HG02623 (cell line): ENCODE data around the gene ZNF862.

Source experiments
- ATAC-seq: cut with Tn5 transposase; IDR thresholded peaks from one replicate; pipeline ENCODE4 v1.9.1; 2021; ENCODE audit warnings: moderate library complexity; ENCODE audit not compliant: unreplicated experiment

The ZNF862 gene

DNA sequence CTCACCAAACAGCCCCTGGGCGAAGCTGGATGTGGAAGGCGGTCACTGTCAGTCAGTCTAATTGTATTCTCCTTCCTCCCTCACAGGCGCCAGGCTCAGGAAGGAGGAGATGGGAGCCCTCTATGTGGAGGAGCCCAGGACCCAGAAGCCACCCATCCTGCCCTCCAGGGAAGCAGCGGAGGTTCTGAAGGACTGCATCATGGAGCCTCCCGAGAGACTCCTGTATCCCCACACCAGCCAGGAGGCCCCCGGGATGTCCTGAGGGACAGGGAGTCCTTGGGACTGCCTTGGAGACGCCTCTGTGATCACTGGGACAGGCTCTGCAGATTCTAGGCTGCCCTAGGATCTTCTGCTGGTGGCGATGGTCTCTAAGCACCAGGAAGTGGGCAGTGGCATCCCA, 25.8 kb downstream of the ZNF862 start:
- ATAC-seq = no peak

DNA sequence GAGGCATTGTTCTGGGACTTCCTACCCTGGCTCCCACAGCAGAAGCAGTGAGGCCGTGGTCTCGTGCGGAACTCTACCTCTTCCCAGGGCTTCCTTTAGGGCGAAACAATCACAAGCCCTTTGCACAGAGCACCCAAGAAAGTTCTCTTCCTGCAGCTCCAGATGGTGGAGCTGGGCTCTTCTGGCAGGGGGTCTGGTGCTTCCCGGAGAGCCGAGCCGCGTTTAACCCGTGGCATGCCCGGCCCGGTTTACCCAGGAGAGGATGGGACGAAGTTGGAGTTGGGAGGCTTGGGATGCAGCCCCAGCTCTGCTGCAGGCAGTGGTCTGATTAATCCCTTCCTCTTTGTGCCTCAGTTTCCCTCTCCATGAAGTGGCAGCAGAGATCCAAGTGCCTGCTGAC, 26.6 kb downstream of the ZNF862 start:
- ATAC-seq = no peak

DNA sequence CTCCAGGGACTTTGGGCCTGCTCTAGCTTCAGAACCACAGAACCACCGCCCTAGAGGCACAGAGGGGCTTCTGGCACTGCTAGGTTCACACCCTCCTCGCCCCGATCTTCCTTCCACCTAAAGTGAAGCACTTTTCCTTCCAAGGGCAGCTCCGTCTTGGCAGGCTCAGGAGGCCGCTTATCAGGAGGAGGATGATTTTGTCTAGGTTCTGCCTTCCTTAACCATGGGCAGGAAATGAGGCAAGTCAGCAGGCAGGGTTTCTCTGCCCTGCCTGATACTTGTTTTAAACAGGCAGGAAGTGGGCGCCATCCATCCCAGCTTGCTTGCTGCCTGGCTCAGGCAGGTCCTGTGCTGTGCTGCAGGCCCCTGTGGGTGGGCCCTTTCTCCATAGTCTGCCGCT, 27.3 kb downstream of the ZNF862 start:
- peak; percentile 38 for ATAC-seq

DNA sequence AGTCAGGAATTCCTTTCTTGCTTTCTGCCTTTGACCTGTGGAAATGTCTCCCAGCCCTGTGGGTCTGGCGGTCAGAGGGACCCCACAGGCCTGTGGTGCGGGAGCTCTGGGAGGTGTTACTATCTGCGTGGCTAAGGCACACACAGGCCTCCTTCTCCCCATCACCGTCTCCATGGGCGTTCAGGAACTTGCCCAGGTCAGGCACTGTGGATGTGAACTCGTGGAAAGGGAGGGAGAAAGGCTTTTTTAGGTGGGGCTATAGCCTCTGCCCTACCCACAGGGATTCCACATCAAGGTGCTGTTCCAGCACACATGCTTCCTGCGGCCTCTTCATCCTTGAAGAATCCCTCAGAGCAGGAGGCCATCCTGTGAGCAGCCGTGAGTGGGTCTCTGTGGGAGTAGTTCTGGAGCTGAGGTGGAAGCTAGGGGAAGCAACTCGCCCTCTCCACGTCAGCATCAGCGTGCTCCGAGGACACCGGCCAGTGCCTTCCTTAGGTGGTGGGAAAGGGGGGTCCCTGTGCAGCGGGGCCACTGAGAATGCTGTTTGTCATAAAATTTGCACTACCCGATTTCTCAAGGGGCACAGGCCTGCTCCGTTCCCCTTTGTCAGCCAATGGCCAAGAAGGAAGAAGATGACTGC, 28.1 kb downstream of the ZNF862 start:
- ATAC-seq = no peak

DNA sequence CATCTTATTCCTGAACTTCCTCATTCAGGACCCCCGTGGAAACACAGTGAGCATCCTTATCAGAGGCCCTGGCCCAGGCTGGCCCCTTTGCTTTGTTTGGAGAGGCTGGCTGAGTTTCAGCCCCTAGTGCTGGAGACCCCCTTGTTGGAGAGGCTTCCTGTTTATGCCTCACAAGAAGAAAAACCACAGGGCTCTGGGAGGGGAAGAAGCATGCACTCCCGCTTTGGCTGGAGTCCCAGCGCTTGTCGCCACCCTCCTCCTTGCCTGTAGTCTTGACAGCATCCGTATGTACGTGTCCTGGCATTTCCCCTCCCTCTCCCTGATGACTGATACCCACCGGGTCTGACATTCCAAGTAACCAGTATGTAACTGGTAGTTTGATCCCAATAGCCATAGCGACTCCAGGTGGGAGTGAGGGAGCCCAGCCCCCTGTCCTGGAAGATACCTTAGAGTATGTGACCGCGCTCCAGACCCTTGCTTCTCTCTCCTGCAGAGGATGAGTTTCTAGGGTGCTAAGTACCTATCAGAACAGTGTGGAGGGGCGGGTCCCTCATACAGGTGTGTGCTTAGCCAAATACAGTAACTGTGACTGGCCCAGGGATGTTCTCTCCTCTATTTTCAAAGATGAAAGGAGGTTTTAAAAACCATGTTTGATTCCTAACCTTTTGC, 28.7 kb downstream of the ZNF862 start:
- no peak for ATAC-seq

DNA sequence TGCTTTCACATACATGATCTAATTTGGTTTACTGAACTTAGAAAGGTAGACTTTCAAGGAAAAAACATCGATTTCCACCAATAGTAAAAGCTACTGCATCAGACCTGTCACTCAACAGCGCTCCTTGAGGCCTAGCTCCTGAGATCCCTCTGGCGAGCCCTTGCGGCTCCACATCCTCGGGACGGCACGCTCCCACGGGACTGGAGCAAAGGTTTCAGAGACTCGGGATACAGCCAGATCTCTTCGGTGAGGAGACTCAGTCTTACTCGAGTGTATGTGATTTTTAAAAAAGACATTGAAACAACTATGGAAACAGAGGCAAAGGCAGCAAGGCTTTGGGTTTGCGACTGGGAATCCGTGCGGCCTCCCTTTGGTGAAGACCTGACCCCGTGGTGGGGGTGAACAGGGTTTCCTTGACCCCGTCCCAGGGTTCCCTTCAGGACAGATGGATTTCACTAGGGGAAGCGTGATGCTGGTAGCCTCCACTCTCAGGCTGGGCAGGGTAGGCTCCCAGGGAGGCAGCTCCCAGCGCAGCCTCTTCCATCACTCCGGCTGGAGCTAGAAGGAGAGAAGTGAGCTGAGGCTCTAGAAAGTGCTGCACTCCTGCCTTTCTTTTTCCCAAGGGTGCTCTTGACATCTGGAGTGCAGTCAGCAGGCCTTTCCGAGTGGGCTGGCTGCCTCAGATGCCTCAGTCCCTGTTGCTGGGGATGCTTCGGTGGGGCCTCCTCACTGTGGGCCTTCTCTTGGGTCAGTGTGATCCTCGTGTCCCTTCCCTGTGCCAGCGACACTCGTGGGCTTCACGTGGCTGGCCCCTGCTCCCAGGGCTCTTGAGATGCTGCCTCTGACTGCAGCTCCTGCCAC, 29.8 kb downstream of the ZNF862 start:
- no peak for ATAC-seq

DNA sequence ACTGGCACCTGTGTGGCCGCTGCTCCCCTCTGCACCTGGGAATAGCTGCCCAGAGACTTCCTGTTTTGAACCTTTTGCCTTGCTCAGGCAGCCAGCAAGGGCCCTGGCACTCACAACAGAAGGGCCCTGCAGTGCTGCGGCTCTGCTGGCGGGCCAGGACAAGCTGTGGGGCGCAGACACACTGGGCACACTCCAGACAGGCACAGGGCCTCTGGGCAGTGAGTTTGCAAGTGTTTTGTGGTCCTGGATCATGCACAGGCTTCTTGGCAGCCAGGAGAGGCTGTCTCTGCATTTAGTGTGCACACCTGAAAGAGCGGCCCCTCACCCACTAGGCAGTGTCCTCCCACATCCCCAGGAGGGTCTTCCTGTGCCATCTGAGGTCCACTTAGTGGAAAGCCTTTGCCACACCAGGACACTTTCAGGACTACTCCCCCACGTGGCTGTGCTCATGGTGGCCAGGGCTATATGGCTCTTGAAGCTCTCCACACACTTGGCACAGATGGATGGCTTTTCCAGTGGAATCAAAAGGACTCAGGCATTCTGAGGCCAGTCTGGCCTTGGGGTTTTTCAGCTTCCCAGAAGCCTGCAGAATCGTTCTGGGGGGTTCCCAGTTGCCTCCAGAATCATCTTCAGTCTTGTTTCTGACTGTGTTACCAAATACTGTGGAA, 30.6 kb downstream of the ZNF862 start:
- ATAC-seq = no peak

DNA sequence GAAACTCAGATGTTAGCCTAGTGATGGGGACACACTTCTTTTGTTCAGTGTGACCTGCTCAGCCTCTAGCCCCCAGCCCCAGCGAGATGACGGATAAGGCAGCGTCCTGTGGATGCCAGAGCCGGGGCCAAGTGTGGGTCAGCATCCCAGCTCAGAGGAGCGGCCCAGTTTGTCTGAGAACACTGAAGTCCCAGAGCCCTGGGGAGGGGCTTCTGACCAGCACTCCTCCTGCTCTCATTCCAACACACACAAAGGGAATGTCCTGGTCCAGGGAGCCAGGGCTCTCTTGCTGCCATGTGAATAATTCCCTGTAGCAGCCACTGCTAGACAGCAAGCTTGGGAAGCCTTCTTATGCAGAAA, 31.1 kb downstream of the ZNF862 start:
- no peak for ATAC-seq

DNA sequence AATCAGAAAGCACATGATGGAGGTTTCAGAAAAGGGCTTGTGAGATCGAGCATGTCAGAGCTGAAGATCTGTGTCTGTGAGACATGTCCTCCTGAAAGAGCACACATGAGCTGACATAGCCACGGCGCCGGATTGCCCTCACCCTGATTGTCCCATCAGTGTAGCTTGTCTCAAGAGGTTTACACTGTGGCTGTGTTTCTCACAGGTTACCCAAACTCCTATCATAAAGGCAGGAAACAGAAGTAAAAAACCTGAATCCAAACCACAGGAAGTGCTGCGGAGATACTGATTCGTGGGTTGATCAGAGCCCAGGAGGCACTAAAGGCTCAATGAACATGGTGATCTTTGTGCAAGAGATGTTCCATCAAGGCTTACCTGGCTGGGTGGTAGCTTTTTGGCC, 31.7 kb downstream of the ZNF862 start:
- ATAC-seq = no peak

DNA sequence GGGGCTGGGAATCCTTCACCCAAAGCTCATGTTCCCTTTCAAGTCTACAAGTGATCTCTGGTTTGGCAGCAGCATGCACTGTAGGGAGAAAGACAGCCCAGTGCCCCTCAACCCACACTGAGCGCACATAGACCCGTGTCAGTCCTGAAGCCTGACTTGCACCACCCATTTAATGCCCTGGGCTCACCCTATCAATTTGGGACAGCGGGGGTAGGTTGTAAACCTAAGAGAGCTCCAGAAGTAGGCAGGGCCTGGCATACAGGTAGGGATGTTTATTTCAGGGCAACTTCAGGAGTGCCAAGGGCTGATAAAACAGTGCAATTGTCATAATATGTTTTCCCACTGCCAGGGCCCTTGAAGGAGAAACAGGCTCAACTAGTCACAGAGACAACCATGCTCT, 32.1 kb downstream of the ZNF862 start:
- no peak for ATAC-seq

DNA sequence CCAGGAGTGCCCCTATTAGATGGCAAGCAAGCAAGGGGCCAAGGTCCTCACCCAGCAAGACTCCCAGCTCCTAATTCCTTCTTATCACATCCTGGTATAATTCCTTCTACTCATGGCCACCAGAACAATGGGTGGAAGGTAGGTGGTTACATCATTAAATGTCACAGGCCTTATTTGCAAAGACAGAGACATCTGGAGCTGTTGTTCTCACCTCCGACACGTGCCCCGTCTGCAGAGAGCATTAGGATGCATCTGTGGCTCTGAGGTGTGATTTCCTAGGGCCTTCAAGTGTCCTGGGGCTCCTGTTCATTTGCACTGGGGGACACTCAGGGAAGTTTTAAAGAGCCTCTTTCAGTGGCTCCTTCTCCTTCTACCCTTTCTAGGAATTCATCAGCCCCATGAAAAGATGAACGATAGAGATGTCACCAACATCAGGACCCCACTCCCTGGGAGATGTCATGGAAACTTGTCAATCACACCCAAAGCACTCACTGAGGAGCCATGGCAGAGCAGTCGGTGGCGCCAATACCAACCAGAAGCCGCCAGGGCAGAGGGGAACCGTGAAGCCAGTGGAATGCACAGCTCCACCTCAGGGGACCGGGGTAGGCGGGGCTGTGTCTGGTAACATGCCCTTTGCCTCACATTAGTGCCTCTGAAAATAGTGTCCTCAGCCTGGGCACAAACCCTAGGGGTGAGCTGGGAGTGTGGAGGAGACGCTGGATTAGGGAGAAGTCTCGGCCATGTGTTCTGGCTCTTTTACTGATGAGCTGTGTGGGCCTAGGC, 32.7 kb downstream of the ZNF862 start:
- no peak for ATAC-seq

DNA sequence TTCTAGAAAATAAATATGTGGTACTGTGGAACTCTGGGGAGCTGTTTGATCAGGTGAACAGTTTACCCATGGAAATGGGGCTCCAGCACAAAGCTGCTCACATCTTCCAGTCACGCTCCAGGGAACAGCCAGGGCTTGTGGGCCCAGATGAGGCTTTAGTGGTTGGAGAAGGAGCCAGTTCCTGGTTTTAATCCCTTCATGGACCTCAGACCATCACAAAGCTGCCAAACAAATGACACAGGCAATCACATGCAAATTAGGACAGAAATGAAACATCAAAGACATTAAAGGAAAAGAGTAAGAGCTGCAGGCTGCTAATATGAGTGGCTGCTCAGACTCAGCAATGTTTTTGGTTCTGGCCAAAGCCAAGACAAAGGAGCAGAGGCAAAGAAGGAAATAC, 33.4 kb downstream of the ZNF862 start:
- ATAC-seq = no peak

DNA sequence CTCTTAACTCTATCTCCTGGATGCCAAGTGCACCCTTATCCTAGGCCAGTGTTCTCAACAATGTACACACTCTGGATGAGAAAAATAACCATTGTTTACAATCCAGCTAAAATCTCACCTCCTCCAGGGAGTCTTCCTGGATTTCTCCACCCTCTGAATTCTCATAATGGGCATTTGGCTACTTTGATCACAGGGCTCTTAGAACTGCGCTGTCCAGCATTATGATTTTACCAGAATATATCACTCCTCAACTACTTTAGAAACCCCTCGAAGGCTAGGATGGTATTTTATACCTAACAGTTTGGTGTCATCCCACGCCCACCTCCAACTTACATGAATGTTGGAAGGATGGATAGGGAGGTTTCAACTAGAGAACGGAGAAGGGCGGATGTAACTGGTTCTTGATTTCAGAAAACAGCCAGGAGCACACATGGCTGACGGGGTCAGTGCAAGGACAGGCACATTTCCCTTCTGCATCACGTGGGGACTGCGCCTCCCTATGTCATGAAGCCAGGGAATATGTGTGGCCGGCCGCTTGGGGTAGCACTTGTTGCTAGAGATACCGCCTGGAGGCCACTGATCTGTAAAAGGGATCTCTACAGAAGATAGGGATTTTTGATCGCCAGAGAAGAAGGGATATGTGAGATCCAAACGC, 34.4 kb downstream of the ZNF862 start:
- no peak for ATAC-seq

DNA sequence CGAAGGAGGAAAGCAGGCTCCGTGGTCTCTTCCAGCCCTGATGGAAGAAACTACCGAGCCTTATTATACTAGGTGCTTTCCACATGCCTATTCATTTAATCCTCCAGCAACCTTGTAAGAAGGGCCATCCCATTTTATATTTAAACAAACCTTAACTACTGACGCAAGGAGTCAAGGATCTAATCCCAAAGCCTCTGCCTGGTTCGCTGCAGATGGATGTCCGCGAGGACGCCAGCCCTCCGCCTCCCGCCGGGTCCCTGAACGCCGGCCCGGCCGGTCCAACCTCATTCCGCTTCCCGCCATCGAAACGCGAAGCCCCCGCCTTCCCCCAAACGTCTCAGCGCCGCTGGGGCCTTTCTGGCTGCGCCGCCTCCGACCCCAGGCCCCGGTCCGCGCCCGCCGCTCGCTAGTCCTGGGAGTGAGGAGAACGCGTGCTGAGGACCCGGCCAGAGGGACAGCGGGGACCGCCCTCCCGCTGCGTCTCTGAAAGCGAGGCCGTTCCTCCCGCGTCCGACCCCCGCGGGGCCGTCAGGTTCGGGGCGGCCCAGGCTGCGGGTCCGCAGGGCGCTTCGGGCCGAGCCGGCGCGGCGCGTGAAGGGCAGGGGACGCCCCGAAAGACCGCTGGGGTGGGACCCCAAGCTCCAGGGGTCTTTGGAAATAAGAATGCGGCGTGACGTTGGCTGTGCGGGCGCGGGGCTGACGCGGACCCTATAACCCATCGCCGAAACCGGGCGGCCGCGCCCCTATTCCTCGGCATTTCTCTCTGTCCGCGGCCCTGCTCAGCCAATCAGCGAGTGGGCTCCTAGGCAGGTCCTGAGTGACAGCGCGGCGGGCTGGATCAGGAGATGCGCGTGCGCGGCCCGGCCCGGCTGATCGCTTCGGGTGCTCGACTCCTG, 35.1 kb downstream of the ZNF862 start, which contains the start of gene ATP6V0E2:
TSS of gene ATP6V0E2 (plus strand) at position 896 of the 896 bp plus-strand sequence. CDS start 97 bp downstream, outside the sequence.
- ATAC-seq = peak; percentile 93

DNA sequence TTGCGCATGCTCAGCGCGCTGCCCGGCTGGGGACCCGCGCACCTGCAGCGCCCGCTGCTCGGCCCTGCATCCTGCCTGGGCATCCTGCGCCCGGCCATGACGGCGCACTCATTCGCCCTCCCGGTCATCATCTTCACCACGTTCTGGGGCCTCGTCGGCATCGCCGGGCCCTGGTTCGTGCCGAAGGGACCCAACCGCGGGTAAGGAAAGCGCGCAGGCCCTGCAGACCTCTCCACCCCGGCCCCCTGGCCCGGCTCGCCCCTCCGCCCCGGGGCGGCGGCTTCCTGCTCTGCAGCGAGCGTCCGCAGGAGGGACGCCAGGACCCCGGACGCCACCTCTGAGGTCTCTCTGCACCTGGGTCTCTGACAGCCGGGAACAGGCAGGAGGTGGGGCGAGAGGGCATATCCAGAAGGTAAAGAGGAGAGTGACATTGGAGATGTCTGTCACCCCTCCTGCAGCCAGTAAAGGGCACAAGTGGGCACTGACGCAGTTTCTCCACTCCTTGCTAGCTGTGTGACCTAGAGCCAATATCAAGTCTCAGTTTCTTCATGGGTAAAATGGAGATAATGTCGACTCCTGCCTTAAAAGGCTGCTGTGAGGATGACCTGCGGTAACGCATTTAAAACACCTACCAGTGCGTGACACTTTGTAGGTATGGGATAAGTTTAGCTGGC, 35.9 kb downstream of the ZNF862 start:
- peak; percentile 27 for ATAC-seq

DNA sequence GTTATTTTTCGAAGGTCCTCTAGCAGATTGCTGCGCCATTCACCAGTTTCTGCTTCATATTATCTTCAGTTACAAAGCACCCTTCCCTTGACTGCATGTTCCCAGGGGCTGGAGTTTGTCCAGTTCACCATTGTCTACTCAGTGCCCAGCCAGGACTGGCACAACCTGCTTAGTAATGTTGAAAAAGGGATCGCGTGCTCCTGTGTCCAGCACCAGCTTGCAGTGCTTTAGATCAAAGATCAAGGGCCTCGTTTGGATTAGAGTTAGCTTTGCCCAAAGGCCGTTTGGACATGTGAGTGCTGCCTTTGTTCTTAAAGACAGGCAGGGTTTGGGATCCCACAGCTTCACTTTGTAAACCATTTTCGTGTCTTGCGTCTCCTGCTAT, 36.5 kb downstream of the ZNF862 start:
- no peak for ATAC-seq

DNA sequence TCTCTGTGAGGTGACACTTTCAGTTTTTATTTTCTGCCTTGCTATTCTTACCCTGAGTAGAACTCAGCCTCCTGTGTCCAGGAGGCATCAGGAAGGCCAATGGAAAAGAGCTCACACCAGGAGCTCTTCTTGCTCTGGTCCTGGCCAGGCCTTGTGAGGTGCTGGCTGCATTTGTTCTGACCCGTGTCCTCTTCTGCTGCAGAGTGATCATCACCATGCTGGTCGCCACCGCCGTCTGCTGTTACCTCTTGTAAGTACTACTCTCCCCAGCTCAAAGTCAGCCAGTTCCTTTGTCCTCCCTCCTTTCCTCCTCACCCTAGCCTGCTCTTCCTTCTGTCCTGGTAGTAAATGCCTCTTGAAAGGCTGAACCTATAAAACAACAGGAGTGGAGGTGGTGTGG, 37.2 kb downstream of the ZNF862 start:
- ATAC-seq = no peak

DNA sequence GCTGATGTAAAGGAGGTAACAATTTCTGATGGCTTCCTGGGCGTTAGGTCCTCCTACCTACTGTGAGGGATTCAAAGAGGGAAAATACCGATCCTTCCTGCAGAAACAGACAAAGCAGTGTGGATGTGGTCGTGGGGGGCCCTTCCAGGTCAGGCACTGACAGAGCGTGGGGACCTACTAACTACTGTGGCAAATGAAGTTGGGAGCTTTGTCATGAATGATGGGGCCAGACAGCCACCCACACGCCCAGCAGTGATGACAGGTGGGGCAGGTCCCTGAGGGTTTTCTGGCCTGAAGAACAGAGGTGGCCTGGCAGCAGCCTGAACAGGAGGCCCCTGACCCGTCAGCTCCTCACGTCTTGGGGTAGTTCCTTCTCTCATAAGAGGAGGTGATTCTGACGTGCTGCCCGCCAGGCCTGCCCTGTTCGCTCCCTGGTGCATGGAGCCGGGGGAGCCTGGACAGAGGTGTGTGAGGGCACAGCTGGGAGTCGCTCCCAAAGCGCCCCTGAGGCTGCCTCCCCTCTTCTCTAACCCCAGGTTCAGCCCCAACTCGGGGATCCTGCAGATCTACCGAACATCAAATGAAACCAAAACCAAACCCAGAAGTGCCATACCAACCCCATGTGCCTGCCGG, 39.8 kb downstream of the ZNF862 start:
- ATAC-seq = no peak
